NT2/D1 (cell line): Measurements from ENCODE around the gene KCNK17.

ENCODE experiments used
- SUZ12 ChIP-seq: IDR thresholded peaks from 2 replicates; pipeline ENCODE4 v1.6.1; 2011; ENCODE audit not compliant: insufficient read length, insufficient read depth; ENCODE audit errors: extremely low read depth
- ZNF274 ChIP-seq: IDR thresholded peaks from 2 replicates; pipeline ENCODE4 v1.6.1; 2011; ENCODE audit warnings: mild to moderate bottlenecking, low read depth, low read length

GRCh38 chr6:39268721-39269120 lies 45.5 kb downstream of the KCNK17 start:
- TF ChIP-seq ZNF274 (no peak), SUZ12 (no peak)
